HepG2 (cell line): ENCODE data around the gene RIMBP2. TPM values are rescaled to one million over a fixed set of nuclear protein-coding genes. Genes with fewer than 3 reads are reported as not detected.

ENCODE experiments used
- ATAC-seq: fragments of 200-7000 bp; cut with Tn5 transposase; 3 replicates; pipeline ENCODE4 v1.9.1; 2020; ENCODE audit warnings: mild to moderate bottlenecking, moderate library complexity
- BruUV-seq: library from RNA; stranded (reverse); fragments of 400-500 nt; replicated peaks from 2 replicates; lab custom pipeline; 2021; lab: Mats Ljungman, UMichigan
- CTCF ChIA-PET: fragments of 300-600 bp; formaldehyde crosslinking; extraction: SDS; loops from one replicate; lab custom pipeline; 2021; ENCODE audit warnings: low total read pairs, inconsistent platforms, low intra/inter-chr PET ratio; lab: Yijun Ruan, JAX
- POLR2A ChIA-PET: fragments of 350-600 bp; sonication (Branson Sonifier 250); formaldehyde crosslinking; loops from one replicate; lab custom pipeline; 2020; ENCODE audit warnings: antibody characterized with exemption, inconsistent platforms; lab: Yijun Ruan, JAX
- DNase-seq: peaks from one replicate; pipeline ENCODE4 v3.0.0-alpha.2; 2015; ENCODE audit warnings: low spot score
- FAIRE-seq: peaks from 3 replicates; lab custom pipeline; 2011; peaks lifted over from hg19 to GRCh38; lab: Jason Lieb, UNC
- H2AFZ ChIP-seq: one replicate; pipeline ENCODE4 v1.6.1; 2011; ENCODE audit warnings: low read length, inconsistent platforms
- H3K27ac ChIP-seq: fragments of 300-600 bp; 3 replicates; pipeline ENCODE4 v1.8.0; 2011; ENCODE audit warnings: mixed run types, mild to moderate bottlenecking, mixed read lengths, low read length, inconsistent platforms; ENCODE audit not compliant: insufficient read depth; ENCODE audit errors: extremely low read length
- H3K27me3 ChIP-seq, 2 experiments: fragments of 200-600 bp in 1 of 2; 2 replicates in 1 of 2; 3 replicates in 1 of 2; pipeline versions ENCODE4 v1.6.0 to v1.8.0; 2011; ENCODE audit warnings: low read length in 2 of 2, mild to moderate bottlenecking in 2 of 2, moderate library complexity in 2 of 2, inconsistent platforms in 1 of 2; ENCODE audit not compliant: insufficient read depth in 2 of 2, control insufficient read depth in 1 of 2
- H3K36me3 ChIP-seq, 2 experiments: fragments of 200-600 bp in 1 of 2; replicated peaks in 1 of 2; 2 replicates in 1 of 2; 3 replicates in 1 of 2; pipeline versions ENCODE4 v1.5.1 to v1.8.0; 2011; ENCODE audit warnings: low read length in 2 of 2, inconsistent platforms in 1 of 2; ENCODE audit not compliant: insufficient read depth in 2 of 2, control insufficient read depth in 1 of 2
- H3K4me1 ChIP-seq: 2 replicates; pipeline ENCODE4 v1.5.1; 2012; ENCODE audit warnings: low read length, inconsistent platforms; ENCODE audit not compliant: insufficient read depth
- H3K4me2 ChIP-seq: 2 replicates; pipeline ENCODE4 v1.6.0; 2011; ENCODE audit warnings: low read depth, low read length, inconsistent platforms
- H3K4me3 ChIP-seq, 3 experiments: fragments of 200-600 bp in 1 of 3; sonication (generic), shearing (Covaris generic) in 1 of 3; replicated peaks in 1 of 3; 2 replicates each; pipeline ENCODE4 v1.5.1; 2011 to 2016; ENCODE audit warnings: low read length in 3 of 3, inconsistent platforms in 2 of 3, low read depth in 2 of 3, mild to moderate bottlenecking in 2 of 3, control low read depth in 1 of 3, mixed read lengths in 1 of 3; ENCODE audit not compliant: insufficient read depth in 1 of 3
- H3K79me2 ChIP-seq: one replicate; pipeline ENCODE4 v1.6.1; 2011; ENCODE audit warnings: low read length, inconsistent platforms; ENCODE audit not compliant: insufficient read depth
- H3K9ac ChIP-seq: 2 replicates; pipeline ENCODE4 v1.6.0; 2011; ENCODE audit warnings: mild to moderate bottlenecking, low read depth, low read length, inconsistent platforms; ENCODE audit not compliant: insufficient read depth
- H3K9me3 ChIP-seq: 2 replicates; pipeline ENCODE4 v1.5.1; 2012; ENCODE audit warnings: mild to moderate bottlenecking, low read length
- H4K20me1 ChIP-seq: 2 replicates; pipeline ENCODE4 v1.6.0; 2011; ENCODE audit warnings: inconsistent platforms, mild to moderate bottlenecking, low read length, moderate library complexity; ENCODE audit not compliant: insufficient read depth
- HNRNPL ChIP-seq: fragments of 200-400 bp; formaldehyde crosslinking; IDR thresholded peaks from 2 replicates; pipeline ENCODE4 v1.6.1; 2017; ENCODE audit warnings: mild to moderate bottlenecking, low read depth, low read length
- SIN3B ChIP-seq: fragments of 150-350 bp; IDR thresholded peaks from 2 replicates; pipeline ENCODE4 v1.6.1; 2014; ENCODE audit warnings: low read length
- SMARCC2 ChIP-seq: fragments of 450-650 bp; IDR thresholded peaks from 2 replicates; pipeline ENCODE4 v1.6.1; 2017; ENCODE audit warnings: antibody characterized with exemption, mild to moderate bottlenecking
- SNAI1 ChIP-seq: sonication (generic); formaldehyde crosslinking; IDR thresholded peaks from 2 replicates; pipeline ENCODE4 v1.5.0; 2020; ENCODE audit warnings: mild to moderate bottlenecking, missing genetic modification reagents, borderline replicate concordance
- TFE3 ChIP-seq: IDR thresholded peaks from 2 replicates; pipeline ENCODE4 v1.6.1; 2016
- ZBTB42 ChIP-seq: sonication (generic); formaldehyde crosslinking; IDR thresholded peaks from 2 replicates; pipeline ENCODE4 v1.5.0; 2020; ENCODE audit warnings: mild to moderate bottlenecking, missing genetic modification reagents
- ZNF10 ChIP-seq: sonication (generic); formaldehyde crosslinking; IDR thresholded peaks from 2 replicates; pipeline ENCODE4 v1.4.0; 2020; ENCODE audit warnings: mild to moderate bottlenecking, low read depth, missing genetic modification reagents, borderline replicate concordance
- ZNF142 ChIP-seq: sonication (generic); formaldehyde crosslinking; IDR thresholded peaks from 2 replicates; pipeline ENCODE4 v1.4.0; 2020; ENCODE audit warnings: missing genetic modification reagents
- ZNF460 ChIP-seq: sonication (generic); formaldehyde crosslinking; IDR thresholded peaks from 2 replicates; pipeline ENCODE4 v1.5.1; 2020; ENCODE audit warnings: missing genetic modification reagents, mild to moderate bottlenecking, borderline replicate concordance
- ZNF607 ChIP-seq: sonication (generic); formaldehyde crosslinking; IDR thresholded peaks from 2 replicates; pipeline ENCODE4 v1.5.1; 2020; ENCODE audit warnings: missing genetic modification reagents, mild to moderate bottlenecking, borderline replicate concordance
- ZNF660 ChIP-seq: sonication (generic); formaldehyde crosslinking; IDR thresholded peaks from 2 replicates; pipeline ENCODE4 v1.5.1; 2020; ENCODE audit warnings: mild to moderate bottlenecking, low read depth, missing genetic modification reagents, borderline replicate concordance
- ZSCAN20 ChIP-seq: sonication (generic); formaldehyde crosslinking; IDR thresholded peaks from 2 replicates; pipeline ENCODE4 v1.4.0; 2020; ENCODE audit warnings: missing genetic modification reagents, mild to moderate bottlenecking, borderline replicate concordance
- ZSCAN21 ChIP-seq: sonication (generic); formaldehyde crosslinking; IDR thresholded peaks from 2 replicates; pipeline ENCODE4 v1.8.0; 2022; ENCODE audit warnings: mild to moderate bottlenecking, missing genetic modification reagents, moderate library complexity, borderline replicate concordance
- WGBS: methylation state at CpG from one replicate; pipeline ENCODE4 v1.1.6; 2017; ENCODE audit warnings: low lambda C conversion rate; 5-methylcytosine and 5-hydroxymethylcytosine counted together
- in situ Hi-C: cut with HindIII; loops from 2 replicates; pipeline ENCODE4 v1.10.0; 2017; ENCODE audit warnings: low pct_unique_long_range_greater_than_20kb; ENCODE audit not compliant: extremely low pct_ligation_motif_present
- intact Hi-C: fragments of 100-400 bp; cut with micrococcal nuclease; formaldehyde crosslinking; loops from one replicate; pipeline ENCODE4 v1.10.0; 2022; ENCODE audit not compliant: unreplicated experiment
- polyA plus RNA-seq, 8 experiments: library from polyadenylated mRNA; depleted of rRNA in 3 of 8; stranded (reverse) in 7 of 8; unstranded in 1 of 8; fragments of >200 nt; fragmentation: Illumina TruSeq in 4 of 8; extraction: Trizol in 4 of 8; gene quantifications; 2 replicates each; pipeline versions ENCODE4 v1.2.1 to v1.2.3, GENCODE V29; 2011 to 2016; ENCODE audit warnings: low read depth in 4 of 8, missing spikeins in 1 of 8, mixed read lengths in 1 of 8; ENCODE audit not compliant: insufficient read depth in 1 of 8
- total RNA-seq, 5 experiments: library from RNA; depleted of rRNA; stranded (reverse); fragments of >200 nt; fragmentation: Illumina TruSeq; extraction: Trizol; gene quantifications; 2 replicates each; pipeline ENCODE4 v1.2.3, GENCODE V29; 2016; ENCODE audit warnings: low read depth in 1 of 5
- TF ChIP-seq, protein P1 (sequence below), 2 experiments: IDR thresholded peaks; 2 replicates each; pipeline ENCODE4 v1.6.1; 2011 to 2012; ENCODE audit warnings: low read length in 2 of 2, borderline replicate concordance in 1 of 2, low read depth in 1 of 2, mild to moderate bottlenecking in 1 of 2, moderate library complexity in 1 of 2

Gene RIMBP2
- total and polyA plus RNA-seq, 2 of the 13 experiments (the other 11 are each of a cell fraction or from before 2014, with no cell fraction given) = 0.03 TPM; not detected in 1

GRCh38 chr12:130650131-130650530 lies 66.0 kb downstream of the RIMBP2 start:
- BruUV-seq = no TSS peak
- TF ChIP-seq ZNF660 = no peak
- TF ChIP-seq ZSCAN21 (CRISPR knock-in tag) = no peak
- no peak for TF ChIP-seq ZBTB42 (CRISPR knock-in tag)
- no peak for TF ChIP-seq ZNF607 (CRISPR knock-in tag)
- no peak for TF ChIP-seq ZNF460
- TF ChIP-seq SNAI1 (CRISPR knock-in tag) = no peak
- TF ChIP-seq HNRNPL = no peak
- TF ChIP-seq, protein P1, sequence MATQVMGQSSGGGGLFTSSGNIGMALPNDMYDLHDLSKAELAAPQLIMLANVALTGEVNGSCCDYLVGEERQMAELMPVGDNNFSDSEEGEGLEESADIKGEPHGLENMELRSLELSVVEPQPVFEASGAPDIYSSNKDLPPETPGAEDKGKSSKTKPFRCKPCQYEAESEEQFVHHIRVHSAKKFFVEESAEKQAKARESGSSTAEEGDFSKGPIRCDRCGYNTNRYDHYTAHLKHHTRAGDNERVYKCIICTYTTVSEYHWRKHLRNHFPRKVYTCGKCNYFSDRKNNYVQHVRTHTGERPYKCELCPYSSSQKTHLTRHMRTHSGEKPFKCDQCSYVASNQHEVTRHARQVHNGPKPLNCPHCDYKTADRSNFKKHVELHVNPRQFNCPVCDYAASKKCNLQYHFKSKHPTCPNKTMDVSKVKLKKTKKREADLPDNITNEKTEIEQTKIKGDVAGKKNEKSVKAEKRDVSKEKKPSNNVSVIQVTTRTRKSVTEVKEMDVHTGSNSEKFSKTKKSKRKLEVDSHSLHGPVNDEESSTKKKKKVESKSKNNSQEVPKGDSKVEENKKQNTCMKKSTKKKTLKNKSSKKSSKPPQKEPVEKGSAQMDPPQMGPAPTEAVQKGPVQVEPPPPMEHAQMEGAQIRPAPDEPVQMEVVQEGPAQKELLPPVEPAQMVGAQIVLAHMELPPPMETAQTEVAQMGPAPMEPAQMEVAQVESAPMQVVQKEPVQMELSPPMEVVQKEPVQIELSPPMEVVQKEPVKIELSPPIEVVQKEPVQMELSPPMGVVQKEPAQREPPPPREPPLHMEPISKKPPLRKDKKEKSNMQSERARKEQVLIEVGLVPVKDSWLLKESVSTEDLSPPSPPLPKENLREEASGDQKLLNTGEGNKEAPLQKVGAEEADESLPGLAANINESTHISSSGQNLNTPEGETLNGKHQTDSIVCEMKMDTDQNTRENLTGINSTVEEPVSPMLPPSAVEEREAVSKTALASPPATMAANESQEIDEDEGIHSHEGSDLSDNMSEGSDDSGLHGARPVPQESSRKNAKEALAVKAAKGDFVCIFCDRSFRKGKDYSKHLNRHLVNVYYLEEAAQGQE (IDR thresholded peaks at IDR 0.05; ENCODE audit: borderline replicate concordance in 1 of 2, low read depth in 1 of 2, low read length in 2 of 2) = no peak
- no peak for TF ChIP-seq TFE3 (CRISPR knock-in tag)
- no peak for TF ChIP-seq SMARCC2
- no peak for TF ChIP-seq ZNF10 (CRISPR knock-in tag)
- no peak for TF ChIP-seq ZSCAN20 (CRISPR knock-in tag)
- no peak for TF ChIP-seq SIN3B
- TF ChIP-seq ZNF142 (CRISPR knock-in tag) = no peak

More at GRCh38 chr12:130650131-130650530, 66.0 kb downstream of the RIMBP2 start:
- ChIA-PET CTCF (no interaction called here), POLR2A (no interaction called here)
- Histone ChIP-seq H3K79me2 (no peaks in the 10 kb centered on the region), H3K4me2 (no peak overlapping the region), H3K36me3 (no peaks in the 10 kb centered on the region), H3K4me3 (no peak overlapping the region), H2AFZ (no peak overlapping the region), H3K9ac (no peak overlapping the region), H3K9me3 (no peaks in the 10 kb centered on the region), H3K27ac (no peak overlapping the region), H3K4me1 (no peaks in the 10 kb centered on the region), H3K27me3 (peaks cover 1 to 37% of the 10 kb centered on the region in 2 experiments; a peak in 2 of 5 replicates), H4K20me1 (no peaks in the 10 kb centered on the region)
- intact Hi-C loops = no loop called here
- in situ Hi-C loops = no loop called here
- ATAC-seq = no peak
- FAIRE-seq = no peak
- DNase-seq = no peak
- 7% methylated on average over 7 of the region's 9 CpGs for WGBS
